ENCODE measurements around the gene BMPER.

DNA sequence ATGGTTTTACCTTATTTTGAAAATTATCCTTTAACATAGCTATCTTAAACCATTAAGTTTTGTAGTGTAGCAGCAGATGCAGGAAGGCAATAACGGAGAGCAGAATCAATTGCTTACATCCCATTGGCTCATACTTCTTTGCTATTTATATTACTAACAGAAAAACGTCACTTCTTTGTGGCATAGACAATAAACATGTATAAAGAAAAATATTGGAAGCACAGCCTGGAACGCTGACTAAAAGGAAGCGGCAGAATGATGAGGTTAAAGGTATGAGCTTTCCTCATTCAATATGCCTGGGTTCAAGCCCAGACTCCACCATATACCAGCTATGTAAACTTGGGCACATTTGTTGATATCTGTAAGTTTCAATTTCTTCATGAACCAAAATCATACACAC, 24.0 kb upstream of the BMPER start:
- TF ChIP-seq, protein P1, sequence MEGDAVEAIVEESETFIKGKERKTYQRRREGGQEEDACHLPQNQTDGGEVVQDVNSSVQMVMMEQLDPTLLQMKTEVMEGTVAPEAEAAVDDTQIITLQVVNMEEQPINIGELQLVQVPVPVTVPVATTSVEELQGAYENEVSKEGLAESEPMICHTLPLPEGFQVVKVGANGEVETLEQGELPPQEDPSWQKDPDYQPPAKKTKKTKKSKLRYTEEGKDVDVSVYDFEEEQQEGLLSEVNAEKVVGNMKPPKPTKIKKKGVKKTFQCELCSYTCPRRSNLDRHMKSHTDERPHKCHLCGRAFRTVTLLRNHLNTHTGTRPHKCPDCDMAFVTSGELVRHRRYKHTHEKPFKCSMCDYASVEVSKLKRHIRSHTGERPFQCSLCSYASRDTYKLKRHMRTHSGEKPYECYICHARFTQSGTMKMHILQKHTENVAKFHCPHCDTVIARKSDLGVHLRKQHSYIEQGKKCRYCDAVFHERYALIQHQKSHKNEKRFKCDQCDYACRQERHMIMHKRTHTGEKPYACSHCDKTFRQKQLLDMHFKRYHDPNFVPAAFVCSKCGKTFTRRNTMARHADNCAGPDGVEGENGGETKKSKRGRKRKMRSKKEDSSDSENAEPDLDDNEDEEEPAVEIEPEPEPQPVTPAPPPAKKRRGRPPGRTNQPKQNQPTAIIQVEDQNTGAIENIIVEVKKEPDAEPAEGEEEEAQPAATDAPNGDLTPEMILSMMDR (IDR thresholded peaks at IDR 0.05; ENCODE audit: poor library complexity) = no peak
- TF ChIP-seq EZH2 (IDR thresholded peaks at IDR 0.05; ENCODE audit: borderline replicate concordance) (no peak), EZH2phosphoT487 (IDR thresholded peaks at IDR 0.05; ENCODE audit: low read depth, severe bottlenecking, unreplicated experiment) (no peak)
